ENCODE data around the gene CPB2. TPM values are rescaled to one million over a fixed set of nuclear protein-coding genes. Genes with fewer than 3 reads are reported as not detected.

The CPB2 gene
- total and polyA plus RNA-seq, 2 of the 8 experiments (the other 6 are each of a cell fraction or from before 2014, with no cell fraction given): not detected

- no peak for TF ChIP-seq JUN (IDR thresholded peaks at IDR 0.05; ENCODE audit: low read depth, low read length)
Measured at GRCh38 chr13:46031581-46032263, 73.1 kb downstream of the CPB2 start (continued).

Data from H1 (cell line).